Measurements from ENCODE around the gene SMIM30.

SMIM30 gene

DNA sequence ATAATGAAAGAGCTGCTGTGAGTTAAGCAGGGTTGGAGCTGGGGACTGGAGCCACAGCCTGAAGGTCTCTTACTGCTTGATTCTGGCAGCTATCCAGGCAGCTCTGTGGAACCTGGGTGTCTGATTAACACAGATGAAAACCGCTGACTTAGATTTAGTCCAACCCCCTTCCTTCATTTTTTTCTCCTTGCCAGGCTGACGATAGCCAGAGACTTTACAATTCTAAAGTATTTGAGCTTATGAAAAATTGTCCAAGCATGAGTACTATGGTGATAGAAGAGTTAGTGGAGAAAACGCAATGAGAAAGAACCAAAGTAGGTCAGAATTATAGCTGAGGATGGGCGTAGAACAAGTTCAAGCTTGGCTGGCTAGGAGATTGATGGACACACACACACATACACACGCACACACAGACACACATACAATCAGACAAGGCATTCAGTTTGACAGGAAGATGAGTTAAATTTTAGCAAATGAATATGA, 18.2 kb downstream of the SMIM30 start:
- no peak for DNase-seq (ENCODE audit: low read depth)

DNA sequence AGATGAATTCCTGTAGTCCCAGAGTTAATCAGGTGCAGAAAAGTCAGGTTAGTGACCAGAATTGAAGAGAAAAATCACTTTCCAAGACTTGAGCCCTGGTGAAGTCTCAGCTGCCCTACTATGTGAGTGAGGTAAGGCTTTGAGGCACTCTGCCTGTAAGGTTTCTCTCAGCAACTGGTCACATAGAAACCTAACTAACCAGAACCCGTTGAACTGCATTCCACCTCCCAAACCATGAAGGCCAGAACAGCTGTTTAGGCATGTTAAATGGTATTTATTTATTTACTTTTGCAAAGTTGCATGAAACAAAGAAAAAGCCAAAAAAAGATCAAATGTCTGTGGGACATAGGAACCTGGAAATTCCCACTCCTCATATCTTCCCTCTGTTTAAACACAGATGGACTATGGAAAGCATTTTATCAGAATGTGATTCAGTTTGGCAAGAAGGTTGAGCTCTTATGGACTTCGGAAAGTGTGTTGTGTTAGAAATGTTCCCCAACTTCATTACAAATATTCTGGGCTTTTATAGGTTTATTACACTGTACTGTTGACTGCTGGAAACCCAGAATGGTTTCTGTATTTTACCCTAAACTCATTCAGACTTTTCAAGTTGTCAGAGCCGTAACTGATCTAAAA, 19.0 kb downstream of the SMIM30 start:
- no peak for DNase-seq (ENCODE audit: low read depth)

DNA sequence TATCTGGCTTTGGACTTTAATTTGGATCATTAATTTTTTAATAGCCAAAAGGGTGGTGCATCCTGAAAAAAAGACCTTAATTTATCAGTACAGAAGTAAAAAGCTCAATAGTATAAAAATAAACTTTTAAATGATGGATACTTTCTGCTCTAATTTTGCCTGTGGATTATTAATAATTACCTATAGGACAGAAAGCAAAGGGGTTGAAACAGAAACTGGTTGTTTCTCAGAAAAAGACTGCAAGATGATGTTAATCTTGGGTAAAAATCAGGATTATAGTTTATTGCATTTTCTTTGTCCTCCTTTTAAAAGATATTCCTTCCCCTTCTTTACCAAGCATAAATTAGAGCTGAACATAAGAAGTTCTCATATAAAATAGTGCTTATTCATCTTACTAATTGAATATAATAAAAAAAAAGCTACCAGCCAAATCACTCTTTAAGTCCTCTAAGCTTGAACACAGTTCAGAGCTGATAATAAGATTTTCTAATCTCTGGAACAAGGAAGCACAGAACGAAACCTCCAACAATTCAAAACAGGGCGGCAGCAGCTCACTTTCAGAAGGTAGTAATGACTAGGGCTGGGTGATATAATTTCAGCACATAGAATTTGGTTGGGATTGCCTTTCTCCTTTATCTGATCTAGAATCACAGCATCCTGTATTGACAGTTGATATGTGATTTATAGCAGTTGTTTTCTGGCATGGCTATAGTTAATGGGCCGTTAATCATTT, 23.7 kb downstream of the SMIM30 start:
- no peak for DNase-seq (ENCODE audit: low read depth)

DNA sequence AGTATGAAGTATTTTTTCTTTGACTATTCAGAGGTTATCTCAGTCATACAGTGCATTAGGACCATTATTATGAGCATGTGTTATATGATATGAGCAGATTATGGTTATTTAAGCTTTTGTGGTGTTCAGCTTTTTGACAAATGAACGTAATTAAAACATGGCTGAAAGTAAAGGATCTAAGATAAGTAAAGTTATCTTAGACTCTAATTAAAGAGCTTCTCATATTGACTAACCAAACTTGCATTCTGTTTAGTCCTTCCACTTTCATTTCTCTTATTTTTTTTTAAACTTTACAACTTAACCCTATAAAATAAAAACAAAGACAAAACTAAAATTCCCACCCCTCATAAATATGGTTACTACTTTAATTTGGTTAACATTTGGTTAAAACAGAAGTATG, 24.8 kb downstream of the SMIM30 start:
- no peak for DNase-seq (ENCODE audit: low read depth)

DNA sequence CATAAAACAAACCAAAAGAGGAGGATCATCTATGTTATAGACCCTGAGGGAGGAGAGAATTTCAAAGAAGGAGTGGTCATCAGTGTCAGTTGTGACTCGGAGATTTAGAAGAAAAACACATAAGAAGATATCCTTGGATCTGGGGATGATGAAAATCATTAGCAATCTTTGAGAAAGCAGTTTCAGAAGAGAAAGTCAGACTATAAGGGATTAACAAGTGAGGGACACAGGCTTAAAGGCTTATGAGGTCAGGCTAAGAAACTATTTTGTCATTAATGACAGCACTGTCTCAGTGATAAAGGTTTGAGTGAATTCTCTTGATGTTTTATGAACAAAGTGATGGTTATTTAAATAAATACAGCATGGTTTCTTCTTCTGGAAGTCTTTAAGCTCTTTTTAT, 25.6 kb downstream of the SMIM30 start:
- DNase-seq (ENCODE audit: low read depth): no peak

DNA sequence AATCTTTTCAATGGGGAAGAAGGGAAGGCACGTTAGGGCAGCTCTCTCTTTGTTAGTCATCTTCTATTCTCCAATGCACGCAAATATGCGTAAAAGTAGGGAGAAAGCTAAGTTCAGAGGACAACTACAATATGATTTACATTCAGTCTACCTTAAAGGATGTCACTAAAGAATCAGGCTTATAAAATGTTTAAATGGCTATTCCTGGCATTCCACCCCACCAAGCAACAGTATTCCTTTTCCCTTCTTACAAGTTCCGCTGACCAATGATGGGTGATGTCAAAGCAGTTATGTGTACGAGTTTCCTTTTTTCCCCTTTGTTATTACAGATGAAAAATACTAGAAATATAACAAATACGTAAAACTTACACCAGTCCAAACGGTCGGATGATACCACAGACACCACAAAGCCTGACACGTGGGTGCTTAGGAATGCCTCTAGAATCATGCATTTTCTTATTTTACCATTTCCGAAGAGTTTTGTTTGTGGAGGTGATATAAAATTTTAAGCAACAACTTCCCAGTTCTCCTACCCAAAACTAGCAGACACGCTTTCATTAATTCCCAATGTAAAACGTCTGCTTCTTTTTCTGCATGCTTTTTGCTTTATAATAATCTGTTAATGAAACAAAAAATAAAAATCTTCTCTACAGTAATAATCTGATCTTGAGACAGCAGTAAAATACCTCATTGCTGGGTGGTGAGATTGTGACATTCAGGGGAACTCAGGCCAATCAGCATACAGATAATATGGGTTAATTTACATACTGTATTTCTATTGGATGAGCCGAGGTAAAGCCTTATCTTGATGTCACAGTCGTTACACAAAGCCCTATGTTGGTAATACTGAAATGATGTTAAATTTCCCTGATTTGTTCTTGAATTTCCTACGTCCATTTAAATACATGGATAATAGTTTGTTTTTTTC, 31.0 kb downstream of the SMIM30 start:
- DNase-seq (ENCODE audit: low read depth): no peak

DNA sequence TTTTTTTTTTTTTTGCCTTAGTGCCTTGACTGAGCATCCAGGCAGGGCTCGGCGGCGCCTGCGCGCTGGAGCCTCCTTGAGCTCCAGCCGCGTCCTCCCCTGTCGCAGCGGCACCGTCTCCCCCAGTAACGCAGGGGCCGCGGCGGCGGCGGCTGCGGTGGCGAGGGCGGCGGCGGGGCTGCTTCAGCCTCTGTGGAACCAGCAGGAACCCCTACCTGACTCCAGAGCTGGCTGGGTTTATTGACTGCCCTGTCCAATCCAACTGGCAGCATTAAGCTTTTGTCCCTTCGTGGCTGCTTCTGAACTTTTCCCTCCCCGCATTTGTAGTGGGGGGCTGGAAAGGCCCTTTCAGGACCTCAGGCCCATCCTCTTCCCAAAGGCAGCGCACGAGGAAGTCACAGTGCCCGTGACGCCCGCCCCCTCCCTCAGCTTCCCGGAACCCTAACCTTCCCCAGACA, 31.9 kb downstream of the SMIM30 start, which contains the start of gene GPR85:
Gene GPR85, minus strand, starts transcription at position 397 of the 458 bp plus-strand sequence. CDS start 2,106 bp downstream, outside the sequence.
- peak; percentile 37 for DNase-seq (ENCODE audit: low read depth)

DNA sequence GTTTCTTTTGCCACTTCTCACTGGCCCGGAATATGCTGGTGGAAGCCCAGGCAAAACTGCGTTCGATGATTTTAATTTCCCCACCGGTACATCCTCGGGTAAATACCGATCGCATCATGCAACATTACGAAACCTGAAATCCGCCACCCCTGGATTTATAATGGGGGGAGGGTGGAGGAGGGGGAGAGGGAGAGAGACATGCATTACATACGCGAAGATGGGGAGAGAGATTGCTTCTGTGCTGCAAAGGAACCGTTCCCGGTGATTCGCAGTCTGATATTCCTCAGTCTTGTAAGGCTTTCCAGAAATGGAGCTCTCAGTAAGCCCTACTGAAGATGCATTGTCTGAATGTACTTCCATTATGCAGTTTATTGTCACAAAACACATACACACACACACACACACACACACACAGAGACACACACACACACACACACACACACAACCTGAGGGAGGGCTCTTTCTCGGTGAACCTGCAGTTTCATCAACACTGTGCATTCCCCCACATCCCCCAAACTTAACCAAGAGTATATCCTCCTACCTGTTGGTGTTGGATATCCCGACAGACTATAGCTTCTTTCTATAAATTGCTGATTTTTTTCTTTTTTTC, 32.5 kb downstream of the SMIM30 start:
- DNase-seq (ENCODE audit: low read depth): no peak

DNA sequence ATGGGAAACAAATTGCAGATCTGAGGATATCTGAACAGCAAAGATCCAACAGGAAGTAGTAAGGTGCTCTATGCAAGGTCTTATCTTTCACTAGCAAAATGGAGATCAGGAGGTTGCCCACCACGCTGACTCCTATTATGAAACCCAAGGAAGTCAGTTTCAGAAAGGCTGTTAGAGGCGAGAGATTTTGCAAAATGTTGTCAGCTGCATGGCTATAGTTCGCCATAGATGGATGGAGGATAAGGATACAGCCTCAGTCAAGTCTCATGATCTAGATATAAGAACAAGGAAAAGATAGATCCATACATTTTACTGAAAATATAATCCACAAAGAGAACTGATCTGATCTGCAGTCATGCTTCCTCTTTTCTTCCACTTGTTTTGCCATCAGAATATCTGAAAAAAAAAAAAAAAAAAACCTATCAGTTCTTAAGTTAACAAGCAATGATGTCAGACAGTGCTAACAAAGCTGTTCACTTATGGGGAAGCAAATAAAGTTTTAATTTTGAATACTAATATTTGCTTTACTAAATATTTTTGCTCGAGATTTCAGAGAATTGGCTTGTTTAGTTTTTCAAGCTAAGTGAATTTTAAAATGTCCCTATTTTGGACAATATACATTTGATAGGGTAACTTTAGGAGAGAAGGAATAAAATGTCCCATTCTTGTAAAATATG, 33.7 kb downstream of the SMIM30 start:
- DNase-seq (ENCODE audit: low read depth): no peak

DNA sequence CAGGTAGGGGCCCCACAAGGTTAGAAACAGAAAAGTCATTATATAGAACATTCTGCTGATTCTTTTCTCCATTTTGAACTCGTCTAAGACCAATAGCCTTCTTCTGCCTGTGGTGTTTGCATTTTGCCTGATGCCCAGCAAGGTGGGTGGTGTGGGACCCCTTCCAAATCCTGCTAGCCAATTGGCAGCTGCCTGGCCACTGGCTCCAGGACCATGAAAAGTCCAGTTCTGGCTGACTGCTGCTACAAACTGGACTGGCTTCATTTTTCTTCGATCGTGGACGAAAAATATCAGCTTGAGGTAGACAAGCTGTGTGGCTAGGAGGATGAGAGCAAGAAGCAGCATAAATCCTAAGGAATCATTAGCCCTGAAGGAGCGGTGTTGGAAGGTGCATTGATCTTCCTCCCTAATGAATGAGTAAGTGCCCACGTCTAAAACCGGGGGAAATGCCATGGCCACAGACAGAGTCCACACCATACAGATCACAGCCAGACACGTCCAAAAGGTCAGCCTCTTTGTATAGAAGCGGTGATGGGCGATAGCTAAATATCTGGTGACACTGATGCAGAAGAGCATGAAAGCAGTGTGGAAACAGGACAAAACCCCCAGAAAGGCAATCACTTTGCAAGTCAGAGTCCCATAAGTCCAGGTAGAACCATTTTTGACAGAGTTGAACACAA, 34.4 kb downstream of the SMIM30 start:
- DNase-seq (ENCODE audit: low read depth): no peak

DNA sequence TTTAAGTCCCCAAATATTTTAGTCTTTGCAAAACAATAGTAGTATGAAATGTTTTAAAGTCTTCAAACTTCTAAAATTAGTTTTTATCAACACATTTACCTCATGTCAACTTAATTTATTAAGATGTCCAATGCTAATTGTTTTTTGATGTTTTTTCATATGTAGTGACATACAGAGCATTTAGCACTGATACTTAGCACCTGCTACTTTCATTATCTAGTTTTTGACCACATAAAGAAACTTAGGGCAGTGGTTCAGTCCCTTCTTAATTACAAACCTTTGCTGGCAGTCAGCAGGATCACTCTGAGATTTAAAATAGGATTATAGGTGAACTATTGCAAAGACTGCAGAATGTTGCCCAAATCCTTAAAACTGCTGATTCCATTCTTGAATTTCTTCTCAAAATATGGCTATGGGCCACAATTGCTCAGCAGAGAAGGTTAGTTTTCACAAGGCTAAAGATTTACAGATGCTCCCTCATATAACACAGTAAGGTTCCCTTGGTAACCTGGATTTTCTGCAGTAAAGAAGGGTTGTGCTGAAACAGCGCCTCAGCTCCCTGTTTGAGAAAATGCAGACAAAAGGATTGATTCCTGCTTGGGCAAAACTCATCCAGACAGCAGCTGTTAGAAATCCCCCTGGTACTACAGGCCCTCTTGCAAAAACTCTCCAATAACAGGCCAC, 35.1 kb downstream of the SMIM30 start:
- DNase-seq (ENCODE audit: low read depth): no peak

DNA sequence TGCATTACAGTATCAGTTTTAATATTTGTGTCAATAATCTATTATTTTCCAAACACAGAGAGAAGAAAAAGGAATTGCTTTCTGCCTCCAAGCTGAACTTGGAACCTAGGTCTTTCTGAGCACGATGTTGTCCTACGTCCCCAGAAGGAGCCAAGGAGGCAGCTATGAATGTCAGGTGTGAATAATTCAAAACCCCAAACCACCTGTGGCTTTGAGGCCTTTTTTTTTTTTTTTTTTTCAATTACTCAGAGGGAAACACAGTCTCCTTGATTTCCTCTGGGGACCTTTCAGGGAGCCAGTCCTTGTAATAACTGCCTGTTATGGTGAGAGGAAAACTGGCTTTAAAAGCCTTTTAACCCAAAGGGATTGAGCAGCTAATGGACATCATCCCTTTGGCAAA, 40.0 kb downstream of the SMIM30 start:
- DNase-seq (ENCODE audit: low read depth): no peak

DNA sequence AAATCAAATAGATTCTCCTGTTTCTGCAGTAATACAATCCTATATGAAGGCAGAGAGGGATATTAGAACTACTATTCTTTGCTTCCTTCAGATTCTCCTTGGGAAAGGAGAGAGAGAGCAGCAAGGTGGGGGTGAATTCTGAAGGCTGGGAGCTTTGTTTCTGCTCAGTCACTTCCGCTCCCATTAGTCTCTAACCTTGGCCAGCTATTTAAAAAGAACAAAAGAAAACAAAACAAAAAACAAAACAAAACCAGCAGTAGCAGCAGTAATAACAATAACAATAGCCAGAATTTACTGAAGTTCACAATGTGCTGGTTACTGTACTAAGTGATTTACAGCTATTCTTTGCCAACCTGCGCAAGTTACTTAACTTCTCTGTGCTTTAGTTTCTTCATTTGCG, 41.7 kb downstream of the SMIM30 start:
- DNase-seq (ENCODE audit: low read depth): no peak

DNA sequence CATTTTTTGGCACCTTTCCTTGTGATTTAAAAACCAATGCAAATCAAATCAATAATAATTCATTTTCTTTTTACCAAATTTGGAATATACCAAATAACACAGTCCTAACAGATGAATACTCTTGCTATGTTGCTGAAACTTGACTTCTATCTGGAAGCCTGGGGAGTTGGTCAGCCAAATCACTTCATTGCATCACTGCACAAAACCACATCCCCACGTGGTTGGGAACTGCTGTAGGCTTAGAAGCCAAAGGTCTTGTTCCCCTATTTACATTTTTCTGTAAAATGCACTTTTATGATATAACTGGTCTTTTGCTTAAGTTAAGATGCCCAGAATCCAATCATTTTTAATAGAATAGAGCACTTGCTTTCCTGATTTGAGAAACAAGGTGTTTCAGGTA, 46.9 kb downstream of the SMIM30 start:
- DNase-seq (ENCODE audit: low read depth): no peak

Data from activated T-cell treated with anti-CD3 and anti-CD28 coated beads for 48 hours (primary cell).